IPS-15b (cell line): ENCODE measurements around the gene DAAM1.

Experiments used
- H3K27me3 ChIP-seq: one replicate; pipeline ENCODE4 v1.6.1; 2013; ENCODE audit warnings: low read length; ENCODE audit not compliant: control insufficient read depth, insufficient read depth
- H3K36me3 ChIP-seq: one replicate; pipeline ENCODE4 v1.6.1; 2013; ENCODE audit warnings: low read length; ENCODE audit not compliant: control insufficient read depth, insufficient read depth
- H3K4me1 ChIP-seq: one replicate; pipeline ENCODE4 v1.6.1; 2013; ENCODE audit warnings: mild to moderate bottlenecking, low read length; ENCODE audit not compliant: control insufficient read depth, insufficient read depth
- H3K4me3 ChIP-seq: one replicate; pipeline ENCODE4 v1.5.1; 2013; ENCODE audit warnings: low read depth, low read length
- H3K9ac ChIP-seq: one replicate; pipeline ENCODE4 v1.6.1; 2013; ENCODE audit warnings: low read depth, mild to moderate bottlenecking, low read length
- H3K9me3 ChIP-seq: one replicate; pipeline ENCODE4 v1.6.1; 2013; ENCODE audit warnings: mild to moderate bottlenecking, low read length; ENCODE audit not compliant: control insufficient read depth, insufficient read depth

The DAAM1 gene

GRCh38 chr14:59208224-59208814, 19.9 kb downstream of the DAAM1 start:
- Histone ChIP-seq H3K36me3 (no peaks in the 10 kb centered on the region), H3K4me3 (no peak overlapping the region), H3K9ac (no peak overlapping the region), H3K27me3 (no peaks in the 10 kb centered on the region), H3K4me1 (peaks cover 10% of the 10 kb centered on the region), H3K9me3 (no peaks in the 10 kb centered on the region)

DNA sequence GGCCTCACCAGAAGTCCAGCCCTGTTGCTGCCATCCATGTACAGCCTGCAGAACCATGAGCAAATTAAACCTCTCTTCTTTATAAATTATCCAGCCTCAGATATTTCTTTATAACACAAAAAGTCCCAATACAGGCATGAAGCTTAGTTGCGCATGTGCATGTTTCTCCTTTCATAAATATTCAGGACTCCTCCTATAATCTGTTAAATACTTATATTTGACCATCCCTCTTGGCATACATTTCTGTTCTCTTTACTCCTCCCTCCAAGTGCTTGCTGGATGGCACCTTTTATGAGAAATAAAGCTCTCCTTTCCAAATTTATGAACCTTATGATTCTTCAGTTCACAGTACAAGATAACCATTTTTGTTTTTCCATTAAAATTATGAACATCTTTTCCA, 20.5 kb downstream of the DAAM1 start:
- Histone ChIP-seq H3K4me3 (no peak overlapping the region), H3K27me3 (no peaks in the 10 kb centered on the region), H3K36me3 (no peaks in the 10 kb centered on the region), H3K9me3 (no peaks in the 10 kb centered on the region), H3K4me1 (peaks cover 16% of the 10 kb centered on the region), H3K9ac (no peak overlapping the region)

DNA sequence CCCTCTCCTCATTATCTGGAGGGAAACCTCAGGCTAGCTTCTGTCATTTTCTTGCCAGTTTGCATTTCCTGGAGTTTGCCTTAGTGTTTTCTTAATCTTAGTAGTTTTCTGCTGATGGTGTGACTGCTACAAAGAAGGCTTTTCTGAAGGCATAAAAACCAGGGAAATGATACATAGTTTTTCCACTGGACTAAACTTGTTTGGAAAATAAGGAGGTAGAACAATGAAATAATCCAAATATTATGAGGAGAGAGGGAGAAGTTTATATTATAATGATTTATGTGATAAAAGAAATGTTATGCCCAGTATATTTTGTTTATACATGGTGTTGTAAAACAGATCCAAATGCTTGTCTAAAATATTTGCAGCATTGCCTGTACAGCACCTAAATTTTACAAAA, 22.2 kb downstream of the DAAM1 start:
- Histone ChIP-seq H3K36me3 (no peaks in the 10 kb centered on the region), H3K4me1 (peaks cover 18% of the 10 kb centered on the region), H3K9ac (no peak overlapping the region), H3K9me3 (no peaks in the 10 kb centered on the region), H3K4me3 (no peak overlapping the region), H3K27me3 (no peaks in the 10 kb centered on the region)

GRCh38 chr14:59213368-59214315, 25.2 kb downstream of the DAAM1 start:
- no peak overlapping the region for H3K4me3 ChIP-seq
- H3K4me1 ChIP-seq, result peaks cover 18% of the 10 kb centered on the region
- H3K27me3 ChIP-seq, result no peaks in the 10 kb centered on the region
- H3K36me3 ChIP-seq, result no peaks in the 10 kb centered on the region
- H3K9ac ChIP-seq, result no peak overlapping the region
- no peaks in the 10 kb centered on the region for H3K9me3 ChIP-seq

GRCh38 chr14:59214702-59215302, 26.3 kb downstream of the DAAM1 start:
- H3K9me3 ChIP-seq, result no peaks in the 10 kb centered on the region
- peaks cover 18% of the 10 kb centered on the region for H3K4me1 ChIP-seq
- no peak overlapping the region for H3K4me3 ChIP-seq
- no peak overlapping the region for H3K9ac ChIP-seq
- no peaks in the 10 kb centered on the region for H3K27me3 ChIP-seq
- H3K36me3 ChIP-seq, result no peaks in the 10 kb centered on the region

DNA sequence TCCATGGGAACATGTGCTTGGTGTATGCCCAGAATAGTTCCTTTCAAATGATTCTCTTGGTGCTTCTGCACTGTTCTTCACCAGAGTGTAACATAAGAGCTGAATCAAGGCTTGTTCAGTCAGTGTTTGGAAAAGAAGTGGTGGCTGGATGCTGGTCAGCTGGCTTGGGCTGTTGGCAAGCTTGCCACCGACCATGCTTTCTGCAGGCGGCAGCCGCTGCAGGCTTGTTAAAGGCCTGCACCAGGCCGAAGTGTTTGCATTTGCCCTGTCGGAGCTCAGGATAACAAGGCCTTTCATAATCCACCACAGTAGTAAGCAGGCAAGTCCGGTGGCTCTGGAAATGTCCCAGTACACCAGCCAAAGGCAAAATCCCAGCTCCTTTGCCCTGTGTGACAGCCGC, 26.9 kb downstream of the DAAM1 start:
- Histone ChIP-seq H3K27me3 (no peaks in the 10 kb centered on the region), H3K4me3 (no peak overlapping the region), H3K9ac (no peak overlapping the region), H3K36me3 (no peaks in the 10 kb centered on the region), H3K4me1 (peaks cover 18% of the 10 kb centered on the region), H3K9me3 (no peaks in the 10 kb centered on the region)

GRCh38 chr14:59215757-59216156, 27.3 kb downstream of the DAAM1 start:
- H3K4me1 ChIP-seq, result peaks cover 18% of the 10 kb centered on the region
- H3K9me3 ChIP-seq, result no peaks in the 10 kb centered on the region
- no peak overlapping the region for H3K9ac ChIP-seq
- no peak overlapping the region for H3K4me3 ChIP-seq
- H3K36me3 ChIP-seq, result no peaks in the 10 kb centered on the region
- no peaks in the 10 kb centered on the region for H3K27me3 ChIP-seq

GRCh38 chr14:59217011-59217410, 28.5 kb downstream of the DAAM1 start:
- H3K36me3 ChIP-seq, result no peaks in the 10 kb centered on the region
- H3K4me3 ChIP-seq, result no peak overlapping the region
- no peaks in the 10 kb centered on the region for H3K9me3 ChIP-seq
- no peak overlapping the region for H3K9ac ChIP-seq
- peaks cover 19% of the 10 kb centered on the region for H3K4me1 ChIP-seq
- H3K27me3 ChIP-seq, result no peaks in the 10 kb centered on the region

- no peaks in the 10 kb centered on the region for H3K27me3 ChIP-seq
- H3K9me3 ChIP-seq, result no peaks in the 10 kb centered on the region
- peaks cover 5% of the 10 kb centered on the region for H3K4me1 ChIP-seq
- no peaks in the 10 kb centered on the region for H3K36me3 ChIP-seq
- H3K9ac ChIP-seq, result no peak overlapping the region
- H3K4me3 ChIP-seq, result no peak overlapping the region
Measured at GRCh38 chr14:59221568-59221967, 33.1 kb downstream of the DAAM1 start.

DNA sequence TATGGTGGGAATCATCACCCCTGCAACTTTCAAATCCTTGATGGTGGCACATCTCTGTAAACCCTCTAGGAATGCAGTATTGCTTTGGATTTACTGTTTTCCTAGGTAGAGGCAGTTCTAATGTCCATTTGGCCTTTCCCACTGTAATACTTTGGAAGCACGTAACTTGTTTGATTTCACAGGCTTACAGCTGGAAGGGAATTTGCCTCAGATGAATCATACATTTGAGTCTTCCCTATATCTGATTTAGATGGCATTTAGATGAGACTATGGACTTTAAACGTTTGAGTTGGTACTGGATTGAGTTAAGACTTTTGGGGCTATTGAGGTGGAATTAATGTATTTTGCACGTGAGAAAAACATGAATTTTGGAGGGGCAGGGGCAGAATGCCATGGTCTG, 35.9 kb downstream of the DAAM1 start:
- Histone ChIP-seq H3K4me1 (peaks cover 5% of the 10 kb centered on the region), H3K9me3 (no peaks in the 10 kb centered on the region), H3K9ac (no peak overlapping the region), H3K4me3 (no peak overlapping the region), H3K27me3 (no peaks in the 10 kb centered on the region), H3K36me3 (no peaks in the 10 kb centered on the region)

DNA sequence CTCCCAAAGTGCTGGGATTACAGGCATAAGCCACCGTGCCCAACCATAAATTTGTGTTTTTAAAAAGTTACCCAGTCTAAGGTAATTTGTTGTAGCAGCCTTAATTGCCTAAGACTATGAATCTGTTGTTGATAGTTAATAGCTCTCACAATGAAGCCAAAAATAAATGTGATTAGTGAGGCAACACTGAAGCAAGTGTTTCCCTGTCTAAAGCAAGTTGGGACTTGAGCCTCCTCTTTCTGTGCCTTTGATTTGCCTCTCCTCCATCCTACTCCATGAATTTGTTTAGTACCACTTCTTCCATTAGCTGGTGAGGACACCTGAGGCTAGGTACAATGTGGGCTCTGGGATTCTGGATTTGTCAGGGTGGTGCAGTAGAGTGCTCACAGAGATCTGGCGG, 36.8 kb downstream of the DAAM1 start:
- H3K36me3 ChIP-seq, result no peaks in the 10 kb centered on the region
- H3K9ac ChIP-seq, result no peak overlapping the region
- H3K27me3 ChIP-seq, result no peaks in the 10 kb centered on the region
- H3K4me1 ChIP-seq, result peaks cover 5% of the 10 kb centered on the region
- H3K4me3 ChIP-seq, result no peak overlapping the region
- H3K9me3 ChIP-seq, result no peaks in the 10 kb centered on the region

- H3K9me3 ChIP-seq, result no peaks in the 10 kb centered on the region
- no peaks in the 10 kb centered on the region for H3K27me3 ChIP-seq
- H3K4me1 ChIP-seq, result no peaks in the 10 kb centered on the region
- no peak overlapping the region for H3K4me3 ChIP-seq
- H3K9ac ChIP-seq, result no peak overlapping the region
- H3K36me3 ChIP-seq, result no peaks in the 10 kb centered on the region
Measured at GRCh38 chr14:59228421-59228820, 40.0 kb downstream of the DAAM1 start.
